Stimulated activated naive CD4-positive, alpha-beta T cell (primary cell): Measurements from ENCODE around the gene TOP3B.
A peak's percentile ranks its signal among the peaks of the same experiment; 100 is the strongest.

Source experiments
- DNase-seq, 6 experiments: peaks; one replicate each; lab custom pipeline; 2025; lab: John Stamatoyannopoulos, UW

Gene TOP3B, protein sequence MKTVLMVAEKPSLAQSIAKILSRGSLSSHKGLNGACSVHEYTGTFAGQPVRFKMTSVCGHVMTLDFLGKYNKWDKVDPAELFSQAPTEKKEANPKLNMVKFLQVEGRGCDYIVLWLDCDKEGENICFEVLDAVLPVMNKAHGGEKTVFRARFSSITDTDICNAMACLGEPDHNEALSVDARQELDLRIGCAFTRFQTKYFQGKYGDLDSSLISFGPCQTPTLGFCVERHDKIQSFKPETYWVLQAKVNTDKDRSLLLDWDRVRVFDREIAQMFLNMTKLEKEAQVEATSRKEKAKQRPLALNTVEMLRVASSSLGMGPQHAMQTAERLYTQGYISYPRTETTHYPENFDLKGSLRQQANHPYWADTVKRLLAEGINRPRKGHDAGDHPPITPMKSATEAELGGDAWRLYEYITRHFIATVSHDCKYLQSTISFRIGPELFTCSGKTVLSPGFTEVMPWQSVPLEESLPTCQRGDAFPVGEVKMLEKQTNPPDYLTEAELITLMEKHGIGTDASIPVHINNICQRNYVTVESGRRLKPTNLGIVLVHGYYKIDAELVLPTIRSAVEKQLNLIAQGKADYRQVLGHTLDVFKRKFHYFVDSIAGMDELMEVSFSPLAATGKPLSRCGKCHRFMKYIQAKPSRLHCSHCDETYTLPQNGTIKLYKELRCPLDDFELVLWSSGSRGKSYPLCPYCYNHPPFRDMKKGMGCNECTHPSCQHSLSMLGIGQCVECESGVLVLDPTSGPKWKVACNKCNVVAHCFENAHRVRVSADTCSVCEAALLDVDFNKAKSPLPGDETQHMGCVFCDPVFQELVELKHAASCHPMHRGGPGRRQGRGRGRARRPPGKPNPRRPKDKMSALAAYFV

GRCh38 chr22:21982338-21982965 lies at the start of gene TOP3B:
TSS of gene TOP3B (minus strand) at chr22:21982787. CDS start at chr22:21975709, 7,078 bp downstream.
- peak; percentile 51 to 79 (median 69) for DNase-seq

DNA sequence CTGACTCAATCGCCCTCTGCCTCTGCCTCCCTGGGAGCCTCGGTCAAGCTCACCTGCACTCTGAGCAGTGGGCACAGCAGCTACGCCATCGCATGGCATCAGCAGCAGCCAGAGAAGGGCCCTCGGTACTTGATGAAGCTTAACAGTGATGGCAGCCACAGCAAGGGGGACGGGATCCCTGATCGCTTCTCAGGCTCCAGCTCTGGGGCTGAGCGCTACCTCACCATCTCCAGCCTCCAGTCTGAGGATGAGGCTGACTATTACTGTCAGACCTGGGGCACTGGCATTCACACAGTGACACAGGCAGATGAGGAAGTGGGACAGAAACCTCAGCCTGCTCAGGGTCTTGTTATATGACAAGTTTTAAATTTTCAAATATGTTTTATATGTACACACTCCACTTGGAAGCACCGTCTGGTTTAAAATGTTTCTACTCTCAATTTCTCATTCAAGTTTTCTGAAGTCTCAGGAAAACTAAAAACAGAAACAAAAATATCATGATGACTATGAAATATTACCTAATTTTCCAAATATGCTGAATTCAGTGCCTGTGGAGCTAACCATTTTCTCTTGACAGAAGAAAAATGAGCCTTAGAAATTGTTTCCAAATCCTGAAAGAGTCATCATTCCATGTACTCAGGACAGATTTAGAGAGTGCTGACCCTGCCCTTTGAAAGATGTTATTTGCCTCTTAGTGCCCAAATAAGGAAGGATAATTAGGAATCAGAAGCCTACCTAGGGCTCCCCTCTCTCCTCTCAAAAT lies 48.8 kb upstream of the TOP3B start:
- no peak for DNase-seq

- DNase-seq = no peak
Measured at GRCh38 chr22:22030493-22031182, 48.1 kb upstream of the TOP3B start.

GRCh38 chr22:22027955-22028354 lies 45.4 kb upstream of the TOP3B start:
- no peak for DNase-seq

- DNase-seq = no peak
Measured at GRCh38 chr22:22026157-22026831, 43.7 kb upstream of the TOP3B start.

GRCh38 chr22:22025320-22026156 lies 43.0 kb upstream of the TOP3B start:
- no peak for DNase-seq

DNA sequence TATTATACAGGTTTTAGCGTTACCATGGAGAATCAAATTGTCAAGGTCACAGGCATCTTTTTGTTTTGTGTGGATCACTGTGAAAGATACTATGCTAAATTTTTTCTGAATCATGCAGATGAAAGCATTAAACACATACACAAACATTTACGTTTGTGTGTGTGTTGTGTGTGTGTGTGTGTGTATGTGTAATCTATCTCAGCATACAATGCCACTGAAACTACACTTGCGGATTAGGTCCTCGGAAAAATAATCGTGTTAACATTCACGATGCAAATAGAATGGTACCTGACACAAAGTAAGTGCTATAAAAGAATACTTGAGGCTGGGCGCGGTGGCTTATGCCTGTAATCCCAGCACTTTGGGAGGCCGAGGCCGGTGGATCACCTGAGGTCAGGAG lies 41.9 kb upstream of the TOP3B start:
- no peak for DNase-seq

- no peak for DNase-seq
Measured at GRCh38 chr22:22023581-22024137, 41.1 kb upstream of the TOP3B start.

DNA sequence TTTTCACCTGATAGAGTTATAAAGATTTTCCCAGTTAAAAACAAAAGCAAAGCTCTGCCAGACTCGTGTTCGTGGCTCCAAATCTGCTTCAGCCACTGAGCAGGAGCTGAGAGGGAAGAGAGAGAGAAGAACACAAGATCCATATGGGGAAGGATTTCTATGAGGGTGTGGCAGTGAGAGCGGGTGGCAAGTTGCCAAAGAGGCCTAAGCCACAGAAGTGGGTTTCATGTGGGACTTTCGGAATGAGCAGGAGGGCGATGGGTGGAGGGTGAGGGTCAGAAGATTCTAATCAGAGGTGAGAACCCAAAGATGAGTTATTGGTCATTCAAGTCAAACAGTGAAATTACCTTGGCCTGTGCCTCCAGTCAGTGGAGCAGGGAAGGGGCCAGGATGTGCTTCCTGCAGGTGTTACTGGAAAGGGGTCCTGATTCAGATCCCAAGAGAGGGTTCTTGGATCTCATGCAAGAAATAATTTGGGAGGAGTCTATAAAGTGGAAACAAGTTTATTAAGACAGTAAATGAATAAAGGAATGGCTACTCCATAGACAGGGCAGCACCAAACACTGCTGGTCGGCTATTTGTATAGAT lies 40.5 kb upstream of the TOP3B start:
- DNase-seq = no peak

GRCh38 chr22:22022255-22022840 lies 39.8 kb upstream of the TOP3B start:
- no peak for DNase-seq

- DNase-seq = no peak
Measured at GRCh38 chr22:22021162-22021750, 38.7 kb upstream of the TOP3B start.

DNA sequence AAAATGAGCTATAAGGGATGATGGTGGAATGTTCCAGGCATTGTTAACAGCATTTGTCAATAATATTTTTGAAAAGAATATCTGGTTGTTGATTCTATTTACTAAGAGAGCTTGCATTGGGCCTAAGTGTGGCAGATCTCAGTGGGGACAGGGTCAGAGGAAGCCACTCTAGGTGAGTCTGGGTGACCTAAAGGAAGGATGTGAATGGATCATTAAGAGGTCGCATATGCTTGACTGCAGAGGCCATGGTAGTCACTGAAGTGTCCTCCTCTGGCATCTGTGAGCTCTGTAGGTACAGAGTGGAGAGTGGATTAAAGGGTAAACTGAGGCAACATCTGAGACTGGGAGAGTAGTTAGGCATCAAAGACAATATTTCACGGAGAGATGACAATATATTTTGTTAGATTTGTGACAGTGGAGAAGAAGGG lies 37.9 kb upstream of the TOP3B start:
- no peak for DNase-seq

GRCh38 chr22:22019659-22020424 lies 37.3 kb upstream of the TOP3B start:
- DNase-seq = no peak

DNA sequence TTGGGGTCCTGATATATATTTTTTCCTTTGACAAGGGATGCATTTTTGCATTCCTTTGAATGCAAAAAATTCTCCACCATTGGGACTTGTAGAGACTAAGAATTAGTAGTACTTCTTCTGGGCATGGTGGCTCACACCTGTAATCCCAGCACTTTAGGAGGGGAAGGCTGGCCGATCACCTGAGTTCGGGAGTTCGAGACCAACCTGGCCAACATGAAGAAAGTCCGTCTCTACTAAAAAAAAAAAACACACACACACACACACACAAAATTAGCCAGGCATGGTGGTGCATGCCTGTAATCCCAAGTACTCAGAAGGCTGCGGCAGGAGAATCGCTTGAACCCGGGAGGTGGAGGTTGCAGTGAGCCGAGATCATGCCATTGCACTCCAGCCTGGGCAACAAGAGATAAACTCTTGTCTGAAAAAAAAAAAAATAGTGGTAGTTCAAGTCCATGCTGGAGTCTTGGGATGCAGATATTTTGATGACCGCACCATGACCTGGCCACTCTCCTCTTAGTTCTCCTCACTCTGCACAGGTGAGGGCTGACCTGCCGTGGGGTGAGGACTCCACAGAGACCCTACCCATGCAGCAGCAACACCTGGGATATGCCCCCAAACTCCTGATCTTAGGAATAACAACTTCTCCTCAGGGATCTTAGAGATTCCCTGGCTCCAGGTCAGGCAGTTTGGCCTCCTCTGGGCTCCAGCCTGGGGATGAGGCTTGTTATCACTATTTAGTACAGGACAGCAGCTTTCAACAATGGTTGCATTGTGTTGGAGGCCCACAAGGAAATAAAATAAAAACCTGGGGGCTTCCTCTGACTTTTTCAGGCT lies 36.5 kb upstream of the TOP3B start:
- no peak for DNase-seq

DNA sequence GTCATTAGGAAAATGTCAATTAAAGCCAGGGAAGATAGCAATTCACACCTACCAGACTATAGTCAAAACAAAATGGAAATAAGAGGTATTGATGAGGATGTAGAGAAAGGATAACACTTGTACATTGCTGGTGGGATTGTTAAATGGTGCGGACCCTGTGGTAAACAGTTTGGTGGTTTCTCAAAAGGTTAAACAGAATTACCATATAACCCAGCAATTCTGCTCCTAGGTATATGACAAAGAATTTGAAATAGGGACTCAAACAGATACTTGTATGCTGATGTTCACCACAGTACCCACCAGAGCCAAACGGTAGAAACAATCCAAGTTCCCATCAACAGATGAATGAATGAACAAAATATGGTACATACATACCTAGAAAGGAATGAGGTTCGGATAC lies 33.0 kb upstream of the TOP3B start:
- DNase-seq = no peak

DNA sequence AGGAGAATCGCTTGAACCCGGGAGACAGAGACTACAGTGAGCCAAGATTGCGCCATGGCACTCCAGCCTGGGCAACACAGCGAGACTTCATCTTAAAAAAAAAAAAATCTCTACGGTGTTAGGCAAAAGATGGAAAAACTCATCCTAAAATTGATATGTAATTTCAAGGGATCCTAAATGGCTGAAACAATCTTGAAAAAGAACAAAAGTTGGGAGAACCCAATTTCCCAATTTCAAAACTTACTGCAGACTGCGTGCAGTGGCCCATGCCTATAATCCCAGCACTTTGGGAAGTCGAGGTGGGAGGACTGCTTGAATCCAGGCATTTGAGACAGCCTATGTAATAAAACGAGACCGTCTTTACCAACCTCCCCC lies 31.7 kb upstream of the TOP3B start:
- DNase-seq = no peak
